Measurements from ENCODE around the gene SLC4A5. TPM values are rescaled to one million over a fixed set of nuclear protein-coding genes. Genes with fewer than 3 reads are reported as not detected.

SLC4A5 gene
- total and polyA plus RNA-seq, 2 of the 8 experiments (the other 6 are each of a cell fraction or from before 2014, with no cell fraction given): 0.42 to 0.52 TPM

GRCh38 chr2:74381751-74382150 is 38.5 kb upstream of the SLC4A5 start (continued):
- TF ChIP-seq CHD7 (IDR thresholded peaks at IDR 0.05; ENCODE audit: insufficient replicate concordance, low read length): no peak
- no peak for TF ChIP-seq YY1 (IDR thresholded peaks at IDR 0.05; ENCODE audit: low read depth, low read length)
- no peak for TF ChIP-seq KDM5A (IDR thresholded peaks at IDR 0.05; ENCODE audit: low read length)
- TF ChIP-seq BCL11A (IDR thresholded peaks at IDR 0.05; ENCODE audit: low read depth in 2 of 2, low read length in 2 of 2): no peak
- TF ChIP-seq SAP30 (IDR thresholded peaks at IDR 0.05; ENCODE audit: insufficient read depth, insufficient replicate concordance, low read length): no peak

Data from H1 (cell line).